22Rv1 (cell line): ENCODE data around the gene GALNT17.

Experiments used
- H3K27ac ChIP-seq: fragments of 450-650 bp; 2 replicates; pipeline ENCODE4 v1.5.1; 2017
- CTCF ChIP-seq: fragments of 450-650 bp; IDR thresholded peaks from 2 replicates; pipeline ENCODE4 v1.5.1; 2017; ENCODE audit warnings: mild to moderate bottlenecking
- ZFX ChIP-seq: fragments of 450-650 bp; IDR thresholded peaks from 2 replicates; pipeline ENCODE4 v1.6.1; 2017; ENCODE audit warnings: antibody characterized with exemption, borderline replicate concordance

Gene GALNT17

GRCh38 chr7:71409550-71410157 lies 277.7 kb downstream of the GALNT17 start:
- H3K27ac ChIP-seq, result no peak overlapping the region
- TF ChIP-seq ZFX, result no peak

DNA sequence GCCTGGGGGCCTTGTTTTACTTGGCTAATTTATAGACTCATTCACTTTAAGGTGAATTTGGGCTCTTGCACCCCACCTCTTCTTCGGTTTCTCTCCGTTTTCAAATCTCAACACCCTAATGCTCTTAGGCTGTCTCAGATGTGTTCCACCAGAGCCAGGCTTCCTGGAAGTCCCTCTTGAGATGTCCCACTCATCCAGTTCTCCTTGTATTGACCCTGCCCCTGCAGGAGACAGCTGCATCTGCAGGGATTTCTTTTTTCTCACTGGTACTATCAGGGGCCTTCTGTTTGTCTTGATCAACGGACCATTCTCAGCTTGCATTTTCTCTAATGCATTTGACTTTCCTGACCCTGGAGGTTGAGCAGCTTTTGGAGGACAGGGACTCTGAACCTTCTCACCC lies 279.5 kb downstream of the GALNT17 start:
- no peak for TF ChIP-seq ZFX
- TF ChIP-seq CTCF, result no peak
- no peak overlapping the region for H3K27ac ChIP-seq

DNA sequence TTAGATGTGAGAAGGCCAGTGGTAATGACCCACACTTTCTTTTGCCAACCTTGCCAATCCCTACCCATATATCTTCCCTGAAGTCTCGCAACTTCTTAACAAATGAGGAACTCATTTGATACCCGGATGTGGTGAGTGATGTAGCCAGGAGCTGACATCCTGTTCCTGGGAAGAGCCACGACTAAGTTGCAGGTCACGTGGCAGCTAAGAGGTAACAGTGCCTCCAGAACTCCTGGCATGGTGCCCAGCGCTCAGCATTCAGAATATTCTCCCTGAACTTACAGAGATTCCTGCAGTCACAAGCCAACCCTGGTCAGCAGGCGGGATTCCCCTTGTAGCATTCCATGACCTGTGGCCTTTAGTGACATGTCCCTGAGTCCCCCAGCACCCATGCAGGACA lies 282.5 kb downstream of the GALNT17 start:
- no peak overlapping the region for H3K27ac ChIP-seq
- TF ChIP-seq CTCF, result no peak
- no peak for TF ChIP-seq ZFX

- TF ChIP-seq CTCF, result no peak
- no peak for TF ChIP-seq ZFX
These were observed 287.8 kb downstream of the GALNT17 start for GRCh38 chr7:71419546-71420337.

DNA sequence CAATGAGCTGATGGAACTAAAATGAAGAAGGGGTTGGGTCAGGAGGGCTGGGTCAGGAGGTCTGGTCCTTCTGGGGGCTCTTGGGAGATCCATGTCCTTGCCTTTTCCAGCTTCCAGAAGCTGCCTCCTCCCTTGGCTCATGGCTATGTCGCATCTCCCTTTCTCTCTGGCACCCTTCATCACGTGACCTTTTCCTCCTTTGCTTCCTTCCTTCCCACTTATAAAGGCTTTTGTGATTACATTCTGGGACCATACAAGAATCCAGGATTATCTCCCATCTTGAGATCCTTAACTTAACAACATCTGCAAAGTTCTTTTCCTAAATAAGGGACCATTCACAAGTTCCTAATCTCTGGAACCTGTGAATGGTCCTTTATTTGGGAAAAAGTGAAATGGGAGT lies 290.2 kb downstream of the GALNT17 start:
- H3K27ac ChIP-seq, result no peak overlapping the region
- TF ChIP-seq CTCF (no peak), ZFX (no peak)

More at GRCh38 chr7:71419546-71420337, 287.8 kb downstream of the GALNT17 start:
- H3K27ac ChIP-seq, result no peak overlapping the region

- H3K27ac ChIP-seq, result no peak overlapping the region
- TF ChIP-seq CTCF (no peak), ZFX (no peak)
These were observed 292.5 kb downstream of the GALNT17 start for GRCh38 chr7:71424166-71425035.

DNA sequence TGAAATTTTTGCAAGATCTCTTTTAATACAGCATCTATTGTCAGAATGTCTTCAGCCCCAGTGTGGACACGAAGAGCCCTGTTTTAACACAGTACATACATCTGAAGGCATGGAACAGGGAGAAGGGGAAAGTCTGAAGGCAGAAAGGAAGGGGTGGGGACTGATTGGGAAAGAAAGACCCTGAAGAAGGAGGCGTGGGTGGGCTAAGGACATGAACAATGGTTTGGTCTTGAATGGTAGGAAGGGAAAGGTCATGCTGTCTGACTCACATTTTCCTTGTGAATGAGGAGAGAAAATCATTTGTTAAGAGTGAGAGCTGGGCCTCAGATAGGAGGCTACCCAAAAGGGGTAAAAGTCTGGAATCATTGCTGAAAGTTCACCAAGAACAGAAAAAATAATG lies 297.1 kb downstream of the GALNT17 start:
- TF ChIP-seq ZFX, result no peak
- no peak for TF ChIP-seq CTCF
- no peak overlapping the region for H3K27ac ChIP-seq
